ENCODE results near the gene ZNF184.

DNA sequence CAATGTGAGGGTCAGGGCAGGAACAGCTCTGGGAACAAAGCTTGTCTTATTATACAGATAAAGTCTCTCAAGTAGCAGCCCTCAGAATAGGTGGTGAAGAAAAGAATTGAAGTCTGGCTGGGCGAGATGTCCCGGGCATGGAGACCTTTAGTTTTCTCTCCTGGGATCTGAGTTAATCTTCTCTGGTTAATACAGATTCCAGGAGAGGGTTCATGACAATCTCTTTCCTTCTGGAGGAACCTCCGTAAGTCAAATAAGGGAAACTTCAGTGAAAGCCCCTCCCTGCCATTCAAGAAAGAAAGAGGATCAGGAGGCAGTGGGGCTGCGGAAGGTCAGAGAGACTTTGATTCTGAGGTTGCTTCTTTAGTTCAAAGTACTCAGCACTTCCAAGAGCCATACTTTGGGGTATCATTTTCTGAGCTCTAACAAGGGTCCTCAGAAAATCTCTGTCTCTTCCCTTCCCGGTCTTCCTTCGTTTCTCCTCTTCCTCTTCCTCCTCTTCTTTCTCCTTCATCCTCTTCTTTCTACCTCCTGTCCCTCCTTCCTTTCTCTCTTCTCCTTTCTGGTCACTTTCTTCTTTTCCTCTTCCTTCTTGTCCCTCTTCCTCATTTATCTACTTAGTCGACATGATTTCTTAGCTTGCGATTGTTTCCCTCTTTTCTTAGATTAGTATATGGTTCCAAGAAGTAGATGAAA is 4.6 kb upstream of the ZNF184 start:
- no peak for TF ChIP-seq POLR2AphosphoS5 (IDR thresholded peaks at IDR 0.05; ENCODE audit: low read depth, low read length)
- no peak for TF ChIP-seq POLR2A (IDR thresholded peaks at IDR 0.05; ENCODE audit: low read depth, low read length)
- TF ChIP-seq TAF1 (IDR thresholded peaks at IDR 0.05; ENCODE audit: borderline replicate concordance, low read depth, low read length) = no peak

Data from GM12892 (cell line).